DMS53 treated with DMSO at 0.1 percent for 48 hours (cell line): Measurements from ENCODE around the gene KCNJ12.
"Not testable (repeated sequence)": the region's sequence is repeated elsewhere in the genome, so short reads cannot be mapped to it uniquely, and the experiment has no call there.

Source experiments
- DNase-seq: peaks from one replicate; lab custom pipeline; 2025; ENCODE audit not compliant: unreplicated experiment; lab: John Stamatoyannopoulos, UW

The KCNJ12 gene

DNA sequence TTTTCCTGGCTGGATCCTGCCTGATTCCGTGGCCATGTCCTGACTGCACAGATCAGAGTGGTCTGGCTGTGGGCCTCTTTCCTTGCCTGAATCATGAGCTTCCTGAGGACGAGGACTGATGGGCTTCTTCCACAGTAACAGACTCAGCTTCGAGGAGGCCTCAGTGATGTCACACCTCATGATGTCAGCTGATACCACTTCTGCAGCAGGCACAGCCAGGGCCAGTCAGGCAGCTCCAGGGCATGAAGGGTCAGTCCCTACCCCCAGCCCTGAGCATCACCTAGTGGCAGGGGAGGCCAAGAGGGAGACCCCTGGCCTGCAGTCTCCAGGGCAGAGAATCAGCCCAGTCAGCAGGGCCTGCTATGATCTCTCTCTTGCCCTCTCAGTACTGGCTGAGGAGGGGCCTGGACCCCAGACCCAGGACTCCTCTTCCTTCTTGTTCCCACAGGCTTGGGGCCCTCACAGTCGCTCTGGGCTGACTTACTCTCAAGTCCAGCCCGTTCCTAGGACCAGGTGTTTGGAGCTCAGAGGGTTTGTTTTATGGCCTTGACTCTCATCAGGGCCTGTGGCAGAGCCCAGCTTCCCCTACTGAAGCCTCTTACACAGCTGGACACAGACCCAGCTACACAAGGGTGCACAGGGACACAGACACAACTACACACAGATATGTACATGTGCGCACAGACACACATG lies 26.7 kb upstream of the KCNJ12 start:
- DNase-seq, result not testable (repeated sequence)

GRCh38 chr17:21350495-21350894 lies 25.7 kb upstream of the KCNJ12 start:
- DNase-seq, result not testable (repeated sequence)

DNA sequence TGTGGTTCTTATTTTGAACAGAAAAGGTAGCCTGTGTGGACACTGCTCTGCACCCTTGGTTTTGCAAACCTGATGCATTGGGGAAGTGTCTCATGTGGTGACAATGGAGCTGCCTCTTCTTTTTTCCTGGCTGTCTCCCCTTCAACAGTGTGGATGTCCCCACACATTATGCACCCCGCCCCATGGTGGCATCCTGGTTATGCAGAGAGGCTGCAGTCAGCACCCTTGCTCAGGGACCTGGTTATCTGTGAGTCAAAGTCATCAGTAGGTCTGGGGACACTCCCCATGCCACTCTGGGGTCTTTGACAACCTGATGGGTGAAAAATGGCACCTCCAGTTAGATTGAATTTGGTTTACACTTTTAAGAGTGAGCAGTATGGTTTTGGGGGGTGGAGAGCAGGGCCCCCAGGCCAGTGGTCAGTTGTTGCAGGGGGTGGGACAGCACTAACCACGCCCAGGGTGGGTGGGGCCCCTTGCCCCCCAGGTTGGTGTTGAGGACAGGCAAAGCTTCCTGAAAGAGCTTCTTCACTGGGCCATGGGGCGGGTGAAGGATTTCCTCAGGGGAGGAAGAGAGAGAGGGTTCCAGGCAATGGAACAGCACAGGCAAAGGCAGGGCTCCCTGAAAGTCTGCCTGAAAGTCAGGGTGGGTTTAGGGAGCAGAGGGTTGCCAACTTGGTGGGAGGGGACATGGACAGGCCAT lies 24.6 kb upstream of the KCNJ12 start:
- no peak for DNase-seq

DNA sequence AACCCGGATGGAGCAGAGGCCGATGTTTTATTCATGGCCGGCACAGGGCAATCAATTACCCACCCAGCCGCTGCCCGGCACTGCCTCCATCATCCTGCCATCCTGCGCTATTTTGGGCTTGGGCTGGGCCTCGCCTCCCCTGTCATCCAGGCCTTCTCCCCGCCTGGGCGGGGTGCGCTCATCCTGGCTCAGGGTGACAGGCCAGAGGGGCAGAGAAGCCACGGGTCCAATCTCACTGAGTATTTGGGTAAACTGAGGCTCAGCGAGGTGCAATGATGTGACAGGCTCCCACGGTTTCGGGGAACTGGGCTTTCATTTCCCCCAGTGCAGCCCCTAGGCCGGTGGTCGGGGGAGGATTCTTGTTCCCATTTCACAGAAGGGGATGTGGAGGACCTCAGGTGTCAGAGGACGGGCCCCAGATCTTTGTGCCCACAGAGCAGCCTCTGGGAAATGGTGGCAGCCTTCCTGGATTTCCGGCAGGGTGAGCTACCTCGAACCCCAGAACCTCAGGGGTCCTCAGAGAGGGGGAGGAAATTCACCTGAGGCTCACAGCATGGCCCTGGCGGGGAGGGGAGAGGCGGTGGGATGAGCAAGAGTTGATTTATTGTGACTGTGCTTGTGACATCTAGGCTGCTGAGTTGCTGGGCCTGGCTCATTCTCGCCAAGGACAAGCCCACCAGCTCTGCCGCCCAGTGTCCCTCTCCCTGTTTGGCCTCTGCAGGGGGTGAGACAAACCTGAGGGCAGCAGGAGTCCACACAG lies 23.8 kb upstream of the KCNJ12 start:
- no peak for DNase-seq

DNA sequence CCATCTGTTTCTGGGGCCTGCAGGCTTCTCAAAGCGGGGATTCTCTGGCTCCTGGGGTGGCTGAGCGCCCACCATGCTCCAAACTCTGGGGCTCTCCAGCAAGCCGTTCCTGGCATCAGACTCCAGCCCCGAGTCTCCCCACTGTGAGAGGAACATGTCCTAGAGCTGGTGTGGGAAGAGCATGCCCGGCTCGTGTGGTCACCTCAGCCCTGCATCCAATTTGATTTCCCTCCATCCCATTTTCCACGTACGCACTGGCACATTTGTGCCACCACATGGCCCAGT lies 23.2 kb upstream of the KCNJ12 start:
- DNase-seq, result no peak

- DNase-seq, result no peak
Measured at GRCh38 chr17:21353326-21354010, 22.7 kb upstream of the KCNJ12 start.

DNA sequence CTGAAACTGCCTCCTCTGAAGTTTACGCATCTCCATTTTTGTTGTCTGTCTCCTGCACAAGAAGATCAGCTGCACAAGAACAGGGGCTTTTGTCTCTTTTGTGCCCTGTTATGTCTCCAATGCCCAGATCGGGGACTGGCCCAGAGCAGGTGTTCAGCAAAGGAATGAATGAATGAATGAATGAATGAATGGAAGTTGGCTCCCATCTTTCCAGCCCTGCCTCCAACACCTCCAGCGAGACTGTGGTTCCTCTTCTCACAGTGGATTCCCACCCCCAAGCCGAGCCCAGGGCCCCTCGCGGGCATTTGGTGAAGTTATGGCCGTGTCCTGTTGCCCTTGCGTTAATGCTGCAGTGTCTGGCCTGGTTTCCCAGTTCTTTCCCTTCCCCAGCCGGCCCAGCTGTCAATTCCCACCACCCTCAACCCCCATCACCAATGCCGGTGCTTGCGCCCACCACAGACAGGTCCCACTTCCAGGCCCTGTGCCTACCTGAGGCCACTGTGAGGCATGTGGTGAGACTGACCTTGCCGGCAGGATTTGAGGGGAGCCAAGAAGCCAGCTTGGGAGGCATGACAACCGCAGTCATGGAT lies 21.3 kb upstream of the KCNJ12 start:
- no peak for DNase-seq

GRCh38 chr17:21355586-21355985 lies 20.6 kb upstream of the KCNJ12 start:
- DNase-seq, result no peak

DNA sequence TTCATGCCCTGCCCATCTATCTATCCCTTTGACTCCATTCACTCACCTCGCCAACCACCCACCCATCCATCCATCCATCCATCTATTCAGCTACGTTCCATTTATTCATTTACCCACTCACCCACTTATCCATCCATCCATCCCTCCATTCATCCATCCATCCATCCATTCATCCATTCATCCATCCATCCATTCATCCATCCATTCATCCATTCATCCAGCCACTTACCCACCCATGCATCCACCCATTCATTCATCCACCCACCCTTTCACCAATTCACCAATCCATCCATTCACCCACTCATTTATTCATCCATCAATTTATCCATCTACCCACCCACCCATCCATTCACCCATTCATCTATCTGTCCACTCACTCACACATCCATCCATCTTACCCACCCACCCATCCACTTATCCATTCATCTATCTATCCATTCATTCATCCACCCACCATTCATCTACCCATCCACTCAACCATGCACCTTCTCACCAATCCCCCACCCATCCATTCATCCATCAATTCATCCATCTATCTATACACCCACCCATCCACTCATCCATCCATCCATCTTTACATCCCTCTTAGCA lies 19.5 kb upstream of the KCNJ12 start:
- no peak for DNase-seq

DNA sequence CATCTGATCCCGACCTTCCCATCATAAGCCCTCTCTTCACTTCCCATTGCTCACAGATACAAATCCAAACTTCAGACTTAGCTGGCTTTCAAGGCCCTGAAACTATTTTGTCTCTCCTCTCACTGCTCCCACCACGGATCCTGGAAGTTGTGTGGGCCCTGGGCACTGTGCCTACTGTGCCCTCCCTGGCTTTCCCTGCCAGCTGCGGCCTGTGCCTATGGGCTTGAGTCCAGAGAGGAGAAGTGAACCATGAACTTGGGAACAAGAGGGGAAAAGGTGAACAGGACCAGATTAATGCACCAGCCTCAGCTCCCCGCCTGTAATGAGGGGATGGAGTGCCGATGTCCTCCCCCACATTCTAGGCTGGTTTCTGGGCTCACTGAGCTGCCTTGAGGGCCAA lies 18.9 kb upstream of the KCNJ12 start:
- DNase-seq, result no peak

DNA sequence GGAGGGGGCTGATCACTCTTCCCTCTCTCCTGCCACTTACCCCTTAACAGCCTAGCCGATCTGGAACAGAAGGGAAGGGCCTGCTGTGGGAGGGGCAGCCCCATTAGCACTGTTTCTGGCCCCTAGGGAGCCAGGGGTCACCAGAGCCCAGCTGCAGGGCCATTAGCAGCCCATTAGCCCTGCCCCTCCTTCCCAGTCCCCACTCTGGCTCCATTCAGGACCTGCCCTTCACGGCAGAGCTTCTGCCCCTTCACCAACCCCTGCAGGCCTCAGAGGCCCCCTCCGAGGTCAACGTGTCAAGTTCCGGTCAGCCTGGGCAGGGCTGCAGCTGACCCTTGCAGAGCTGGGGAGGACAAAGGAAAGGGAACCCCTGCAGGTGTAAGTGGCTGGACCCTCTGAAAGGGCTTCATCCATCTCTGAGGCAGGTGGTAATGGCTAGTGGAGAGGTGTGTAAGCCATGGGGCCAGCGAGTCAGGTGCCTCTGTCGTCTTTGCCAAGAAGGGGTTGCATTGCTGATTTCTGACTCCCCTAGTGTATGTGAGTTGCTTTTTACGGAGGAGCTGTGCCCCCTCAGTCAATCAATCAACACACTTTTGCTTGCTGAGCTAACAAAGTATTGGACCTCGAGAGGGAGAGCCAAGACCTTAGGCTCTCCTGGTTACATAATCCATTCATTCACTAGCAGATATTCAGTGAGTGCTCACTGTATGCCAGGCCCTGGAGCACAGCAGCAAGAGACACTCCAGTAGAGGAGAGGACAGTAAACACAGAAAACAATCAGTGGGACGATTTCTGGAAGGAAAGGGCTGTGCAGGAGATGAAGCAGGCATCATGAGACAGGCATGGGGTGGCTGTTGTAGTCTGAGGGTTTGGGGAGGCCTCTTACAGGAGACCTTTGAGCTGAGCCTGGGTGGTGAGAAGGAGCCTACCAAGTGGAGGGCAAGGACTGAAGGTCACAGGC lies 18.2 kb upstream of the KCNJ12 start:
- DNase-seq, result no peak

DNA sequence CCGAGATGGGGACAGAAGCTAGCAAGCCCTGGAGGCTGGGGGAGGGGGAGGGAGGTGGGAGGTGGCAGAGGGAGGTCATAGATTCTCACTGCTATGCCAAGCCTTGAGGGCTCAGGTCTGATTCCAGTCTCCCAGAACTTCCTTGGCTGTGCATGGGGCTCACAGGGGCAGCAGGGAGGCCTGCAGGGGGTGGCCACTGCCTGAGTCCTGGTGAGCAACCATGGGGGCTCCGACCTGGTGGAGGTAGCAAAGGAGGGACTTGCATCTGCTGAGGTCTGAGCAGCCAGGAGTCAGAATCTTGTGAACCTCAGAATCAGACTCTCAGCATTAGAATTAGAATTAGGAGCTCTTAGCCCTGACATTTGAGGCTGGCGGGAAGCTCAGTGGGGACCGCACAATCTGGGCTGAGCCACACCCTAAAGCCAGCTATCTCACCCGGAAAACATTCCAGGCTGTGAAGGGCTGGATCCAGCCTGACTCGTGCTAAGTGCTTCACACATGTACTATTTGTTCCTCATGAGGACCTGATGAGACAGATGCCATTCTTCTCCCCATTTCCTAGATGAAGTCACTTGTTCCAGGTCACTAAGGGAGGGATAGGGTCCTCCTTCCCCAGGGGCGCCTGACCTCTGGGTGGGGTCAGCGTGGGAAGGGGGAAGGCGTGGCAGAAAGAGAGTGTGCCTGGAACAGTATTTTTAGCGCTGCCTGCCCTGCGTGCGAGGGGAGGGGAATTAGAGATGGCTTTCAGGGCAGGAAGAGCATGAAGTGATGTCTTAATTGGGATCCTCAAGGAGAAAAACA lies 17.3 kb upstream of the KCNJ12 start:
- DNase-seq, result no peak

- no peak for DNase-seq
Measured at GRCh38 chr17:21359483-21359840, 16.7 kb upstream of the KCNJ12 start.

DNA sequence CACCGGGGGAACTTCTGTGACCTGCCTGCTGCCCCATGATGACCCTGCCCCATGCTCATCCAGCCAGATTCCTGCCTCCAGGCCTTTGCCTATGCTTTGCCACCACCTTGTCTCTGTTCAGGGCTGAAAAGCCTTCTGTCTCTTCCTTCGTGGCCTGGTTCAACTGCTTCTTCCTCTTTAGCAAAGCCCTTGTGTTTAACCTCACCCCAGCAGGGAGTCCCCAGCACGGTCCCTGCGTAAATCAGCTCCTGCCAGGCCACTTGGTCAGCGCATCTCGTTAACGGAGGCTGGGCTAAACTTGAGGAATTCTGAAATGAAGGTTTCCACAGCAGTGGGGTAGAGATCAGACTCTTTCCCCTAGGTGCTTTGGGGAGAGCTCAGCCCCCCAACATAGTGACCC lies 16.1 kb upstream of the KCNJ12 start:
- no peak for DNase-seq

- DNase-seq, result no peak
Measured at GRCh38 chr17:21361020-21361809, 14.9 kb upstream of the KCNJ12 start.

GRCh38 chr17:21362331-21362931 lies 13.7 kb upstream of the KCNJ12 start:
- no peak for DNase-seq

GRCh38 chr17:21363776-21364642 lies 12.1 kb upstream of the KCNJ12 start:
- no peak for DNase-seq
